Ecto neural progenitor cell (in vitro differentiated cells): ENCODE measurements around the gene SET.

ENCODE experiments used
- DNase-seq: peaks from one replicate; pipeline ENCODE4 v3.0.0-alpha.2; 2018; ENCODE audit warnings: low spot score

The SET gene

DNA sequence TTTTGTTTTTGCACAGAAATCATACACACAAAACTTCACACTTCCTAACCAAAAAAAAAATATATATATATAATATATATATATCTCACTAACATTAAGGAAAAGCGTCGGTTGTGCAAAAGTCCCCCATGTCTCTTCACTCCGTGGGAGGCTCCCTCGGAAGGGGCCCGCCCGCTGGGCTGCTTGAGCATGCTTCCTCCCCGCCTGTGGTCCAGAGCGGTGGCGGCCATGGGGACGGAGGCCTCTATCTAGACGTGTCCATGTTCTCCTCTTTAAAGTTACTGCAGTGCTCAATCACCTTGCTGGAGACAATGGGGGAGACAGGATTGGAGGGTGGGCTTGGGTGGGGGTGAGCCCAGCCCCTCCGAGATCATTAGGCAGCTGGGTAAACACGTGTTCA is 42.1 kb downstream of the SET start:
- no peak for DNase-seq

DNA sequence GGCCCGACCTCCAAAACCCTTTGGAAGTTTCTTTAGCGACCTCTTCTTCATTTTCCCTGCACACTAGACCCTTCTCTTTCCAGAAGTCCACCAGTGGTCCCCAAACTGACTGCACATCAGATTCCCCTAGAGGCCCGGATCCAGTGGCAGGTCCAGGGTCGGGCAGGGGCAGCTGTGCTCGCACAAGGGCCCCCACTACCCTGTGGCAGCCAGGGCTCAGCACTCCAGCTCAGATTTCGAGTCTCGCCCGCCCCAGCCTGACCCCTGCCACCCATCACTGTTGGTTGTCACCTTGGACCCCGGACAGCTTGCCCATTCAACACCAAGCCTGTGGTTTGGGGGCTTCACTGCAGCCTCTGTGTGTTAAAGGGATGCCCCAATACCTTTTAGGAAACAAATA is 42.7 kb downstream of the SET start:
- no peak for DNase-seq

DNA sequence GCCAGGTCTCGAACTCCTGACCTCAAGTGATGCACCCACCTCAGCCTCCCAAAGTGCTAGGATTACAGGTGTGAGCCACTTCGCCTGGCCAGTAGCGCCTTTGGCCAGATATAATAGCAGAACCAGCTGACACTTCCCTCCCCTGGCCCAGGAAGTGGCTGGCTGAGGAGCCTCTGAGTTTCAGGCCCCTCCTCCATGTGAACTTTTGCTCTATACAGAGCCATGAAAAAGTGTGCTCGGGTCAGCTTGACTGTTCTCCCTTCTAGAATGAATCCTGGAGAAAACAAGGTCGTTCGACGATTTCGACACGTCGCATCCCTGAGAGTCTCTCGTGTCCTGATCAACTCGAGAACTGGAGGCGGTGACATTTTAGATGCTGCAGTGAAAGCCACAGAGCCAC is 43.6 kb downstream of the SET start:
- DNase-seq = no peak

DNA sequence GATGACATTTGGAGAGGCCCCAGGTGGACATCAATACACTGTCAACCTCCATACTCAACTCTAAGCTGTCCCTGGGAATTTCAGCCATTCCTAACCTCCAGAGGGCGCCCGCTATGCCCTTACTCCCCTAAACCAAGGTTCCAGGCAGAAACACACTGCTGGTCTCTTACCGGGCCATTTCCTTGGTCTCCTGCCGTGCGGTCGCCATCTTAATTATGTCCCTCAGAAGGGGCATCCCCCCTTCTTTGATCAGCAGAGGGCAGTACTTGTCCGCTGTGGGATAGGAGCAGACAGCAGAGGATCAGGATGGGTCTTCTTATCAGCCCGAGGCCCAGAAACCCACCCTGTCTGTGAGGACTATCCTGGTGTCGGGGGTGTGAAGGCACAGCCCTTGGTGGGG is 44.2 kb downstream of the SET start:
- peak; percentile 91 for DNase-seq

DNA sequence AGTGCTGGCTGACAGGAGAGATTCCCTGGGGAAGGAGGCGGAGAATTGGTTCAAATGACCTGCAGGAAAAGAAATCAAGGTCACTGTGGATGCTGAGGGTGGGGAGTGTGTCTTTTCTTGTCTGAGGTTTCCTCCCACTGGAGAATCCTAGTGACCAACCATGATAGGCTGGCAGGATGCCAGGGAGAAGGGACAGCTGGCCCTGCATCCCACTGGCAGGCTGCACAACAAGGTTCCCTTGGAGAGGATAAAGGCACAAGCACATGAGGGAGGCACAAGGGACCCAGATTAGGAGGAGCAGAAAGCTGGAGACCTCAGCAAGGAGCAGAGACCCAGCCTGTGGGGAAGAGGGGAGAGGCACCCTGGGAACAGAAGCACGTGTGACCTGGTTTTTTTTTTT is 46.4 kb downstream of the SET start:
- no peak for DNase-seq

DNA sequence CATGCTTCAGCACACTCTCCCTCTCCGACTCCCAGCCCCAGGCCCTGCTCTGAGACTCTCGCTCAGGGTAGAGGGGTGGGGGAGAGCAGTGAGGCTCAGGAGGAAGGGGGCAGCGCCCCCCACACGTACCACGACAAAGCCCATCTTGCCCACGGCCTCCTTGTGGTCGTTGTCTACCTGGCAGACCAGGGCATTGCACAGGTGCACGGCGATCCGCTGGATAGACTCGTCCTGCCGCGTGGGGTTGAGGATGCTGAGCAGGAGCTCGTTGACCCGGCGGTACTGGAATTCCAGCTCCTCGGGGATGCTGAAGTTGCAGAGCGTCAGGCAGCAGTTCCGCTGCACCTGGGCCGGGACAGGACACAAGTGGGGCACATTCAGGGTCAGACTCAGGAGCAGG is 53.4 kb downstream of the SET start:
- DNase-seq = no peak

DNA sequence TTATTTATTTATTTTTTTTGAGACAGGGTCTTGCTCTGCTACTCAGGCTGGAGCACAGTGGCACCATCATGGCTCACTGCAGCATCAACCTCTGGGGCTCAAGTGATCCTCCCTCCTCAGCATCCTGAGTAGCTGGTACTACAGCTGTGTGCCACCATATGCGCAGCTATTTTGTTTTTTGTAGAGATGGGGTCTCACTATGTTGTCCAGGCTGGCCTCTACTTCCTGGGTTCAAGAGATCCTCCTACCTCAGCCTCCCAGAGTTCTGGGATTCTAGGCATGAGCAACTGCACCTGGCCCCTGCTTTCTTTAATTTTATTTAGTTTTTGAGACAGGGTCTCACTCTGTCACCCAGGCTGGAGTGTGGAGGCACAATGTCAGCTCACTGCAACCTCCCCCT is 54.4 kb downstream of the SET start:
- DNase-seq = no peak
